Limb (tissue), 2 donors: ENCODE data around the gene PFAS.
"Not testable (repeated sequence)": the region's sequence is repeated elsewhere in the genome, so short reads cannot be mapped to it uniquely, and the experiment has no call there.

ENCODE experiments used
- DNase-seq, 2 donors: peaks; one replicate each; pipeline ENCODE4 v3.0.0-alpha.2; 2016; ENCODE audit errors: extremely low spot score in 2 of 2

PFAS gene

GRCh38 chr17:8248751-8249607, at the start of gene PFAS:
Gene PFAS (plus strand): TSS chr17:8249289. CDS start chr17:8253938, 4,649 bp downstream.
- peak; percentile 93 to 98 for DNase-seq

- DNase-seq: no peak
These were observed 44.1 kb upstream of the PFAS start for GRCh38 chr17:8204761-8205555.

- DNase-seq: no peak
These were observed 42.6 kb upstream of the PFAS start for GRCh38 chr17:8206536-8206935.

- DNase-seq: peak; percentile 94
These were observed 39.0 kb upstream of the PFAS start, which contains the start of gene AURKB for GRCh38 chr17:8209907-8210760. Gene AURKB (minus strand): TSS chr17:8210575. CDS start chr17:8210224, 351 bp downstream.

GRCh38 chr17:8210761-8211458, 38.2 kb upstream of the PFAS start:
- peak in 1 of 2 donors; percentile 42 for DNase-seq

- no peak for DNase-seq
These were observed 36.5 kb upstream of the PFAS start for GRCh38 chr17:8212312-8213180.

- not testable (repeated sequence) for DNase-seq
These were observed 35.1 kb upstream of the PFAS start for GRCh38 chr17:8214000-8214399.

GRCh38 chr17:8220783-8221662, 28.1 kb upstream of the PFAS start:
- DNase-seq: peak; percentile 94 to 98

GRCh38 chr17:8221663-8222379, 27.3 kb upstream of the PFAS start:
- peak; percentile 94 to 95 for DNase-seq

GRCh38 chr17:8222380-8222629, 26.8 kb upstream of the PFAS start:
- no peak for DNase-seq

GRCh38 chr17:8222630-8223355, 26.3 kb upstream of the PFAS start:
- DNase-seq: peak; percentile 91 to 96

GRCh38 chr17:8223356-8224126, 25.5 kb upstream of the PFAS start:
- peak; percentile 45 to 74 for DNase-seq

GRCh38 chr17:8224891-8225812, 23.9 kb upstream of the PFAS start:
- no peak for DNase-seq

GRCh38 chr17:8225813-8226535, 23.1 kb upstream of the PFAS start:
- peak; percentile 63 to 71 for DNase-seq
